OCI-LY7 (cell line): ENCODE results near the gene RNASEH2A. TPM values are rescaled to one million over a fixed set of nuclear protein-coding genes. Genes with fewer than 3 reads are reported as not detected.

Source experiments
- BruUV-seq: library from RNA; stranded (reverse); fragments of 400-500 nt; replicated peaks from 2 replicates; lab custom pipeline; 2021; lab: Mats Ljungman, UMichigan
- CTCF ChIA-PET: fragments of 300-600 bp; sonication (Branson Sonifier 250); formaldehyde crosslinking; loops from one replicate; lab custom pipeline; 2022; ENCODE audit warnings: antibody characterized with exemption; ENCODE audit not compliant: unreplicated experiment; lab: Charles Lee
- POLR2A ChIA-PET: fragments of 300-600 bp; sonication (Branson Sonifier 250); formaldehyde crosslinking; loops from one replicate; lab custom pipeline; 2022; ENCODE audit warnings: antibody characterized with exemption; lab: Charles Lee
- DNase-seq: peaks from one replicate; pipeline ENCODE4 v3.0.0-alpha.2; 2015; ENCODE audit warnings: low spot score
- H2AFZ ChIP-seq: fragments of 200-600 bp; sonication (generic), shearing (Covaris generic); 2 replicates; pipeline ENCODE4 v1.6.1; 2014; ENCODE audit warnings: mild to moderate bottlenecking, antibody characterized with exemption, low read length, moderate library complexity
- H3K27ac ChIP-seq: fragments of 200-600 bp; sonication (generic); 2 replicates; pipeline ENCODE4 v1.5.1; 2014; ENCODE audit warnings: mixed run types, low read depth, mild to moderate bottlenecking, moderate library complexity, low read length, inconsistent platforms; ENCODE audit not compliant: poor library complexity, severe bottlenecking
- H3K36me3 ChIP-seq: fragments of 200-600 bp; sonication (generic); 2 replicates; pipeline ENCODE4 v1.6.1; 2014; ENCODE audit warnings: mild to moderate bottlenecking, antibody characterized with exemption, low read length, moderate library complexity, mixed read lengths; ENCODE audit not compliant: insufficient read depth
- H3K4me1 ChIP-seq: fragments of 200-600 bp; sonication (generic); 2 replicates; pipeline ENCODE4 v1.5.1; 2014; ENCODE audit warnings: mild to moderate bottlenecking, low read length; ENCODE audit not compliant: insufficient read depth, poor library complexity, severe bottlenecking
- H3K4me2 ChIP-seq: fragments of 200-600 bp; sonication (generic); 2 replicates; pipeline ENCODE4 v1.6.1; 2014; ENCODE audit warnings: mild to moderate bottlenecking, low read length
- H3K4me3 ChIP-seq: fragments of 200-600 bp; sonication (generic); 2 replicates; pipeline ENCODE4 v1.5.1; 2014; ENCODE audit warnings: mild to moderate bottlenecking, low read depth, low read length; ENCODE audit not compliant: poor library complexity, severe bottlenecking
- H3K79me2 ChIP-seq: fragments of 200-600 bp; sonication (generic); 2 replicates; pipeline ENCODE4 v1.6.1; 2016; ENCODE audit warnings: low read depth, mild to moderate bottlenecking, low read length, moderate library complexity, mixed read lengths; ENCODE audit not compliant: insufficient read depth
- H3K9me2 ChIP-seq: fragments of 200-600 bp; sonication (generic); 2 replicates; pipeline ENCODE4 v1.6.1; 2016; ENCODE audit warnings: mild to moderate bottlenecking, low read length, mixed read lengths; ENCODE audit not compliant: insufficient read depth
- H3K9me3 ChIP-seq: fragments of 200-600 bp; sonication (generic); 2 replicates; pipeline ENCODE4 v1.6.1; 2014; ENCODE audit warnings: mild to moderate bottlenecking, mixed run types, low read length, mixed read lengths
- H4K20me1 ChIP-seq: fragments of 200-600 bp; sonication (generic); 2 replicates; pipeline ENCODE4 v1.6.1; 2014; ENCODE audit warnings: mild to moderate bottlenecking, antibody characterized with exemption, low read length, moderate library complexity, mixed read lengths; ENCODE audit not compliant: insufficient read depth
- CTCF ChIP-seq: fragments of 200-600 bp; sonication (generic); conservative IDR thresholded peaks from 2 replicates; pipeline ENCODE4 v1.5.1; 2014; ENCODE audit warnings: mild to moderate bottlenecking, antibody characterized with exemption, low read length, moderate library complexity, mixed read lengths
- EZH2phosphoT487 ChIP-seq: fragments of 200-600 bp; sonication (generic); IDR thresholded peaks from 2 replicates; pipeline ENCODE4 v1.6.1; 2018; ENCODE audit warnings: low read depth, borderline replicate concordance, mild to moderate bottlenecking, mixed run types, antibody characterized with exemption, low read length, moderate library complexity, mixed read lengths
- intact Hi-C: fragments of 100-400 bp; cut with micrococcal nuclease; formaldehyde crosslinking; loops from one replicate; pipeline ENCODE4 v1.10.0; 2022; ENCODE audit not compliant: unreplicated experiment
- total RNA-seq, 2 experiments: library from RNA; depleted of rRNA in 1 of 2; stranded (reverse); fragments of >200 nt in 1 of 2; shearing (Covaris generic) in 1 of 2; gene quantifications; 2 replicates each; pipeline ENCODE4 v1.2.3, GENCODE V29; 2014 to 2022

RNASEH2A gene
- total RNA-seq, 2 experiments from 2014 or later, result 86.0 to 115 TPM

- H3K4me3 ChIP-seq, result peak overlapping the region; percentile 62
- H3K9me3 ChIP-seq, result no peaks in the 10 kb centered on the region
- peak overlapping the region; percentile 67 for H3K4me2 ChIP-seq
- POLR2A ChIA-PET, result interaction anchor here (0.9 to 1.0 kb wide), 2 partner anchors 9 to 61 kb away, joined by 3 to 5 read pairs; partner anchors contain the start of gene JUNB
- DNase-seq, result peak; percentile 54
- H2AFZ ChIP-seq, result peak overlapping the region; percentile 63
- H4K20me1 ChIP-seq, result no peaks in the 10 kb centered on the region
- TF ChIP-seq CTCF, result 0 out of 2 replicates have a peak, but pooled peaks have one; percentile 17
- no peak for TF ChIP-seq EZH2phosphoT487
- CTCF ChIA-PET, result interaction anchor here (1.0 kb wide), 1 partner anchor 10 kb away, joined by 3 read pairs; no protein-coding TSS in a partner anchor
- H3K27ac ChIP-seq, result peak overlapping the region; percentile 22
- H3K4me1 ChIP-seq, result peaks cover 73% of the 10 kb centered on the region
- no peaks in the 10 kb centered on the region for H3K79me2 ChIP-seq
- no peaks in the 10 kb centered on the region for H3K36me3 ChIP-seq
- no TSS peak for BruUV-seq
- intact Hi-C loops, result no loop called here
- no peaks in the 10 kb centered on the region for H3K9me2 ChIP-seq
These were observed 23.7 kb upstream of the RNASEH2A start for GRCh38 chr19:12782424-12783290.

- Histone ChIP-seq H3K4me2 (peak overlapping the region; percentile 67), H4K20me1 (no peaks in the 10 kb centered on the region), H3K9me2 (no peaks in the 10 kb centered on the region), H3K9me3 (no peaks in the 10 kb centered on the region), H3K27ac (peak overlapping the region; percentile 27), H3K4me1 (peaks cover 67% of the 10 kb centered on the region), H3K79me2 (no peaks in the 10 kb centered on the region), H2AFZ (peak overlapping the region; percentile 63; the same call in 1 of the 2 replicates), H3K36me3 (no peaks in the 10 kb centered on the region), H3K4me3 (peak overlapping the region; percentile 62)
- ChIA-PET CTCF (interaction anchor here (1.0 kb wide), 1 partner anchor 10 kb away, joined by 3 read pairs; no protein-coding TSS in a partner anchor), POLR2A (interaction anchor here (0.7 to 1.0 kb wide), 2 partner anchors 8 to 10 kb away, joined by 4 to 5 read pairs; partner anchors contain the start of gene JUNB)
- BruUV-seq, result no TSS peak
- intact Hi-C loops, result no loop called here
- no peak for DNase-seq
- TF ChIP-seq EZH2phosphoT487 (no peak), CTCF (no peak)
These were observed 23.0 kb upstream of the RNASEH2A start for GRCh38 chr19:12783291-12783848.
